Measurements from ENCODE around the gene KCNN1. TPM values are rescaled to one million over a fixed set of nuclear protein-coding genes. Genes with fewer than 3 reads are reported as not detected.
"Not testable (repeated sequence)": the region's sequence is repeated elsewhere in the genome, so short reads cannot be mapped to it uniquely, and the experiment has no call there.

Gene KCNN1
- total RNA-seq: under 1 TPM in 1 of 3 donors, not detected in 2; 0.79 TPM
- long read RNA-seq, donor 1, partial matches to known transcripts: 0 of 1 reads
- long read RNA-seq, donor 1, other reads (novel, unspliced or antisense): 1 of 1 reads
- long read RNA-seq, donor 2, partial matches to known transcripts: 0 of 1 reads
- long read RNA-seq, donor 2, other reads (novel, unspliced or antisense): 1 of 1 reads

DNA sequence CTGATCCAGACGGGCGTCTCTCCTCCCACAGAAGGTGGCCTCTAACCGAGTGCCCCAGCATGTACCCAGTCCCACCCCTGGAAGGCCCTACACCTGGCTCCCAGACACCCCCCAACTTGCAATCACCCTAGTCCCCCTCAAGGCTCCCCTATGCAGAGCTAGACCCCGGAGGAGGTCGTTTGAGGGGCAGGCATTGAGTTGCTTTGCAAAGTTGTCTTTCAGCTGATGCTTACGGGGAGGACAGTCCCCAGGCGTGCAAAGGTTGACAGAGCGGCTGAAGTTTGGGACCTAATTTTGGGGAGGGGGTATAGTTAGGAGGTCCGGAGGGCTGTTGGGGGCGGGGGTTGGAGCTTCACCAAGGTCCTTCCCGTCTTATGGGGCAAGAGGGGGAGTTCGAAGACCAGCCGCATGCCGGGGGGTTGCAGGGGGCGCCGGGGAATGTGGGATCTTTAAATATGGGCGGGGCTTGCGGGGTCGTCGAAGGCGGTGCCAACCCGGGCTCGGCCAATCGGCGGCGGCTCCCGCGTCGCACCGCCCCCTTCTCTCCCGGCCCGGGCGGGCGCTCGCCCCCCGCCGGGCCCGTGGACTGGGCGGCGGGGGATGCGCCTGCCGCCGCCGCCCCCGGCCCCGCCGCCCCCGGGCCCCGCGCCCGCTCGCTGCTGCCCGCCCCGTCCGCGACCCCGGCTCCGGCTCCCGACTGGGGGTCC, at the start of gene KCNN1:
TSS of gene KCNN1 (plus strand) at position 558 of the 707 bp plus-strand sequence. CDS start 6,782 bp downstream, outside the sequence.
- Histone ChIP-seq H3K36me3 (ENCODE audit: low read depth) (no peaks in the 10 kb centered on the region), H3K4me3 (no peak within 1 kb of the TSS), H3K9me3 (no peaks in the 10 kb centered on the region), H3K4me1 (ENCODE audit: low read depth) (no peaks in the 10 kb centered on the region)
- intact Hi-C loops (cut with DNase I, micrococcal nuclease): no loop called here
- no peak for ATAC-seq
- TF ChIP-seq, protein P1, sequence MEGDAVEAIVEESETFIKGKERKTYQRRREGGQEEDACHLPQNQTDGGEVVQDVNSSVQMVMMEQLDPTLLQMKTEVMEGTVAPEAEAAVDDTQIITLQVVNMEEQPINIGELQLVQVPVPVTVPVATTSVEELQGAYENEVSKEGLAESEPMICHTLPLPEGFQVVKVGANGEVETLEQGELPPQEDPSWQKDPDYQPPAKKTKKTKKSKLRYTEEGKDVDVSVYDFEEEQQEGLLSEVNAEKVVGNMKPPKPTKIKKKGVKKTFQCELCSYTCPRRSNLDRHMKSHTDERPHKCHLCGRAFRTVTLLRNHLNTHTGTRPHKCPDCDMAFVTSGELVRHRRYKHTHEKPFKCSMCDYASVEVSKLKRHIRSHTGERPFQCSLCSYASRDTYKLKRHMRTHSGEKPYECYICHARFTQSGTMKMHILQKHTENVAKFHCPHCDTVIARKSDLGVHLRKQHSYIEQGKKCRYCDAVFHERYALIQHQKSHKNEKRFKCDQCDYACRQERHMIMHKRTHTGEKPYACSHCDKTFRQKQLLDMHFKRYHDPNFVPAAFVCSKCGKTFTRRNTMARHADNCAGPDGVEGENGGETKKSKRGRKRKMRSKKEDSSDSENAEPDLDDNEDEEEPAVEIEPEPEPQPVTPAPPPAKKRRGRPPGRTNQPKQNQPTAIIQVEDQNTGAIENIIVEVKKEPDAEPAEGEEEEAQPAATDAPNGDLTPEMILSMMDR (IDR thresholded peaks at IDR 0.05): no peak
- no peak for DNase-seq

DNA sequence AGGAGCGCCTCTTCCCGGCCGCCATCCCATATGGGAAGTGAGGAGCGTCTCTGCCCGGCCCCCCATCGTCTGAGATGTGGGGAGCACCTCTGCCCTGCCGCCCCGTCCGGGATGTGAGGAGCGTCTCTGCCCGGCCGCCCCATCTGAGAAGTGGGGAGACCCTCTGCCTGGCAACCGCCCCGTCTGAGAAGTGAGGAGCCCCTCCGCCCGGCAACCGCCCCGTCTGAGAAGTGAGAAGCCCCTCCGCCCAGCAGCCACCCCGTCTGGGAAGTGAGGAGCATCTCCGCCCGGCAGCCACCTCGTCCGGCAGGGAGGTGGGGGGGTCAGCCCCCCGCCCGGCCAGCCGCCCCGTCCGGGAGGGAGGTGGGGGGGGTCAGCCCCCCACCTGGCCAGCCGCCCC, 48.8 kb upstream of the KCNN1 start:
- H3K4me1 ChIP-seq (ENCODE audit: low read depth); intact Hi-C loops (cut with DNase I, micrococcal nuclease); H3K36me3 ChIP-seq (ENCODE audit: low read depth); H3K9me3 ChIP-seq; H3K4me3 ChIP-seq; ATAC-seq; DNase-seq: not testable (repeated sequence)

DNA sequence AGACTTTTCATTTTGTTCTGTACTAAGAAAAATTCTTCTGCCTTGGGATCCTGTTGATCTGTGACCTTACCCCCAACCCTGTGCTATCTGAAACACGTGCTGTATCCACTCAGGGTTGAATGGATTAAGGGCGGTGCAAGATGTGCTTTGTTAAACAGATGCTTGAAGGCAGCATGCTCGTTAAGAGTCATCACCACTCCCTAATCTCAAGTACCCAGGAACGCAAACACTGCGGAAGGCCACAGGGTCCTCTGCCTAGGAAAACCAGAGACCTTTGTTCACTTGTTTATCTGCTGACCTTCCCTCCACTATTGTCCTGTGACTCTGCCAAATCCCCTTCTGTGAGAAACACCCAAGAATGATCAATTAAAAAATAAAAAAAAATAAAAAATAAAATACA, 47.8 kb upstream of the KCNN1 start:
- intact Hi-C loops (cut with DNase I, micrococcal nuclease); DNase-seq; H3K4me1 ChIP-seq (ENCODE audit: low read depth); H3K9me3 ChIP-seq; ATAC-seq; H3K4me3 ChIP-seq; H3K36me3 ChIP-seq (ENCODE audit: low read depth): not testable (repeated sequence)

DNA sequence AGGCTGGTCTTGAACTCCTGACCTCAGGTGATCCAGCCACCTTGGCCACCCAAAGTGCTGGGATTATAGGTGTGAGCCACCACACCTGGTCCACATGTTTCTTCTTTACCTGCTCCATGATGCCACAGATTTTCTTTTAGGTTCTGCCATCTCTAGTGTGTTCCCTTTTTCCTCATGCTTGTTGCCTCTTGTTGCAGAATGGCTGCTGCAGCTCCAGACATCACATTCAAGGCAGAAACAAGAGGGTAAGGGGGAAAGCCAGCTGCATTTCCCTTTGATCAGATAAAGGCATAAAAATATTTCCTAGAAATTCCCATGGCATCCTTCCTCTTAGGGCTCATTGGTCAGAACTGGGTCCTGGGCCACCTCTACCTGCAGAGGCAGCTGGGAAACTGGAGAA, 46.4 kb upstream of the KCNN1 start:
- intact Hi-C loops (cut with DNase I, micrococcal nuclease): no loop called here

DNA sequence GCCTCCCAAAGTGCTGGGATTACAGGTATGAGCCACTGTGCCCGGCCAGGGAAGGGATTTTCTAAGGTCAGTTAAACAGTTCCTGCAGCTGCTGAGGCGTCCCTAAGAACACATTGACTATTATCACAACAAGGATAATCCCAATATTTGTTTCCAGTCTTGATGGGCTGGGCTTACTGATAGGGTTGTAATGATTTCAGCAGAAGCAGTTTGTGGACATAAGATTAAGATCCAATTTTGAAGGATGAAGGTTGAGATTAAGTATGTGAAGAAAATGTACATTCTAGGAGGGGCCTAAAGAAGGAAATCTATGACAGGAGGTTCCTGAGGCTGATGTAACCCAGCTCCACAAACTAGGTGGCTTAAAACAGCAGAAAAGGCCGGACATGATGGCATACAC, 44.8 kb upstream of the KCNN1 start:
- no peaks in the 10 kb centered on the region for H3K36me3 ChIP-seq (ENCODE audit: low read depth)
- ATAC-seq (no peak), DNase-seq (no peak)
- intact Hi-C loops (cut with DNase I, micrococcal nuclease): no loop called here
- no peaks in the 10 kb centered on the region for H3K9me3 ChIP-seq
- no peaks in the 10 kb centered on the region for H3K4me1 ChIP-seq (ENCODE audit: low read depth)
- H3K4me3 ChIP-seq: no peak overlapping the region
- TF ChIP-seq, protein P1 (IDR thresholded peaks at IDR 0.05): no peak

More for the DNA sequence above, 46.4 kb upstream of the KCNN1 start:
- ATAC-seq (no peak), DNase-seq (no peak)
- Histone ChIP-seq H3K4me3 (no peak overlapping the region), H3K4me1 (ENCODE audit: low read depth) (no peaks in the 10 kb centered on the region), H3K9me3 (no peaks in the 10 kb centered on the region), H3K36me3 (ENCODE audit: low read depth) (no peaks in the 10 kb centered on the region)
- TF ChIP-seq, protein P1 (IDR thresholded peaks at IDR 0.05): no peak

DNA sequence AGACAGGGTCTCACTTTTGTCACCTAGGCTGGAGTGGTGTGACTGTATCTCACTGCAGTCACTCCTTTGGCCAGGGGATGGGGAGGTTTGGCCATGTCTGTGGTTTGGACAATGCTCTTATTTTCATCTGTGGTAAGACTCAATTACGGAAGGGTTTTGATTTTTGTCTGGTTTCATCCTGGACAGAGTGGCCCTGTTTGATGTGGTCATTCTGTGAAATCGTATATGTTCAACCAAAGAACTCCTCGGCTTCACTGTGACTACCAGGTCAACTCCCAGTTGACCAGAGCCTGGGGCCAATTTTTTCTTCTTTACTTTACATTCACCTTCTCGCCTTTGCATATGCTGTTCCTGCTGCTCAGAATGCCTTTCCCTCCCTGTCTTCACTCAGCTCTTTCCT, 40.9 kb upstream of the KCNN1 start:
- no peak overlapping the region for H3K4me3 ChIP-seq
- no peaks in the 10 kb centered on the region for H3K4me1 ChIP-seq (ENCODE audit: low read depth)
- no peaks in the 10 kb centered on the region for H3K36me3 ChIP-seq (ENCODE audit: low read depth)
- H3K9me3 ChIP-seq: no peaks in the 10 kb centered on the region
- no peak for DNase-seq
- ATAC-seq: no peak
- TF ChIP-seq, protein P1 (IDR thresholded peaks at IDR 0.05): no peak
- intact Hi-C loops (cut with DNase I, micrococcal nuclease): no loop called here
